Amygdala (tissue), 56 donors: ENCODE results near the gene CARD11.
"Not testable (repeated sequence)": the region's sequence is repeated elsewhere in the genome, so short reads cannot be mapped to it uniquely, and the experiment has no call there.

ENCODE experiments used
- DNase-seq, 56 donors: peaks; one replicate each; lab custom pipeline; 2025; lab: John Stamatoyannopoulos, UW

CARD11 gene

GRCh38 chr7:2967705-2968104 lies 76.0 kb downstream of the CARD11 start:
- no peak for DNase-seq

- no peak for DNase-seq
Observed at GRCh38 chr7:2967253-2967652, 76.4 kb downstream of the CARD11 start.

GRCh38 chr7:2966466-2967078 lies 77.1 kb downstream of the CARD11 start:
- no peak for DNase-seq

- no peak for DNase-seq
Observed at GRCh38 chr7:2965745-2966270, 77.9 kb downstream of the CARD11 start.

- DNase-seq: no peak
Observed at GRCh38 chr7:2965301-2965700, 78.4 kb downstream of the CARD11 start.

- DNase-seq: no peak
Observed at GRCh38 chr7:2964208-2964607, 79.5 kb downstream of the CARD11 start.

- no peak for DNase-seq
Observed at GRCh38 chr7:2962865-2963264, 80.8 kb downstream of the CARD11 start.

GRCh38 chr7:2959828-2960599 lies 83.7 kb downstream of the CARD11 start:
- no peak for DNase-seq

- DNase-seq: no peak
Observed at GRCh38 chr7:2959103-2959680, 84.5 kb downstream of the CARD11 start.

GRCh38 chr7:2958416-2959102 lies 85.1 kb downstream of the CARD11 start:
- no peak for DNase-seq

- DNase-seq: not testable (repeated sequence)
Observed at GRCh38 chr7:2957369-2957727, 86.3 kb downstream of the CARD11 start.

GRCh38 chr7:2956526-2957368 lies 86.9 kb downstream of the CARD11 start:
- no peak for DNase-seq

GRCh38 chr7:2956076-2956475 lies 87.6 kb downstream of the CARD11 start:
- DNase-seq: no peak

- no peak for DNase-seq
Observed at GRCh38 chr7:2955269-2955668, 88.4 kb downstream of the CARD11 start.

- no peak for DNase-seq
Observed at GRCh38 chr7:2954433-2954853, 89.2 kb downstream of the CARD11 start.

GRCh38 chr7:2953588-2954407 lies 89.9 kb downstream of the CARD11 start:
- DNase-seq: no peak

GRCh38 chr7:2953099-2953498 lies 90.6 kb downstream of the CARD11 start:
- no peak for DNase-seq

- DNase-seq: no peak
Observed at GRCh38 chr7:2952316-2952715, 91.4 kb downstream of the CARD11 start.

GRCh38 chr7:2950578-2950977 lies 93.1 kb downstream of the CARD11 start:
- DNase-seq: no peak
